Activated T-cell treated with anti-CD3 and anti-CD28 coated beads, Interleukin-2, amount 50 U/mL, for 48 hours (primary cell): ENCODE measurements around the gene OR11G2.
"Not testable (repeated sequence)": the region's sequence is repeated elsewhere in the genome, so short reads cannot be mapped to it uniquely, and the experiment has no call there.

Experiments
- DNase-seq, 2 experiments: peaks; one replicate each; pipeline ENCODE4 v3.0.0-alpha.2; 2020

Gene OR11G2

GRCh38 chr14:20228681-20229080 is 38.0 kb downstream of the OR11G2 start, which contains the start of gene OR11H7:
Gene OR11H7, plus strand, starts transcription at chr14:20228981.
- no peak for DNase-seq

GRCh38 chr14:20235415-20235814 is 44.7 kb downstream of the OR11G2 start:
- DNase-seq = not testable (repeated sequence)

- no peak for DNase-seq
Measured at GRCh38 chr14:20247646-20248246, 57.0 kb downstream of the OR11G2 start.
